ENCODE results near the gene RUSC1. TPM values are rescaled to one million over a fixed set of nuclear protein-coding genes. Genes with fewer than 3 reads are reported as not detected.
A peak's percentile ranks its signal among the peaks of the same experiment; 100 is the strongest.

The RUSC1 gene
- total and polyA plus RNA-seq, 12 donors, result 9.8 to 111 (median 27.3) TPM

DNA sequence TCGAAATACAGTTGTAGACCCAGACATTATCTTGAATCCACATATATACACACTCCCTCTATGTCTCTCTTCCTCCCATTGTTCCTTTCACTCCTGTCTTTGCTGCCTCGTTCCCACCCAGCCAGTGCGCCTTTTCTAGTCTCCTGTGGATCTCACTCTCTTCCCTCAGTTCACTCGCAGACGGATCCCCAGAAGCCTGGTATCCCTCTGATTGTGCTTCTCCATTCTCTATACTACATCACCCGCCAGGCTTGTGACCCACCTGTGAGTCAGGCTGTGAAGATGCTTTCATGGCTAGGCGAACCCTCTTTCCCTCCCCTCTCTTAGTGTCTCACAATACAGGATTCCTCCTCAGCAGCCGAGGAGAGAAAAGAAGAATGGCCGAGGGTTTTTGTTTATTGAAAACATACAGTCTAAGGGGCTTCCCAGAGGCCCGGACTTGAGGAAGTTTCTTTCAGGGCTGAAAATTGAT lies 42.0 kb upstream of the RUSC1 start:
- peak overlapping the region in 1 of 5 donors; percentile 7 for H3K27ac ChIP-seq
- DNase-seq, result no peak
- H3K36me3 ChIP-seq (replicated peaks in 1 of 2), result no peaks in the 10 kb centered on the region
- TF ChIP-seq POLR2A (IDR thresholded peaks at IDR 0.05), result no peak
- TF ChIP-seq, protein P1, sequence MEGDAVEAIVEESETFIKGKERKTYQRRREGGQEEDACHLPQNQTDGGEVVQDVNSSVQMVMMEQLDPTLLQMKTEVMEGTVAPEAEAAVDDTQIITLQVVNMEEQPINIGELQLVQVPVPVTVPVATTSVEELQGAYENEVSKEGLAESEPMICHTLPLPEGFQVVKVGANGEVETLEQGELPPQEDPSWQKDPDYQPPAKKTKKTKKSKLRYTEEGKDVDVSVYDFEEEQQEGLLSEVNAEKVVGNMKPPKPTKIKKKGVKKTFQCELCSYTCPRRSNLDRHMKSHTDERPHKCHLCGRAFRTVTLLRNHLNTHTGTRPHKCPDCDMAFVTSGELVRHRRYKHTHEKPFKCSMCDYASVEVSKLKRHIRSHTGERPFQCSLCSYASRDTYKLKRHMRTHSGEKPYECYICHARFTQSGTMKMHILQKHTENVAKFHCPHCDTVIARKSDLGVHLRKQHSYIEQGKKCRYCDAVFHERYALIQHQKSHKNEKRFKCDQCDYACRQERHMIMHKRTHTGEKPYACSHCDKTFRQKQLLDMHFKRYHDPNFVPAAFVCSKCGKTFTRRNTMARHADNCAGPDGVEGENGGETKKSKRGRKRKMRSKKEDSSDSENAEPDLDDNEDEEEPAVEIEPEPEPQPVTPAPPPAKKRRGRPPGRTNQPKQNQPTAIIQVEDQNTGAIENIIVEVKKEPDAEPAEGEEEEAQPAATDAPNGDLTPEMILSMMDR (IDR thresholded peaks at IDR 0.05), result peak in 1 of 6 experiments; percentile 3
- no peak overlapping the region for H3K4me3 ChIP-seq
- WGBS, 4 donors, result 62 to 67% (median 66%) methylated on average over 10 of the region's 10 CpGs
- no peaks in the 10 kb centered on the region for H3K9me3 ChIP-seq (replicated peaks in 1 of 3)
- H3K4me1 ChIP-seq (replicated peaks in 1 of 2), result peaks cover 11 to 18% of the 10 kb centered on the region in 2 donors
- no peaks in the 10 kb centered on the region for H3K27me3 ChIP-seq
- intact Hi-C loops (cut with DNase I), result loop anchor here in 1 of 2 donors (5.0 to 10.0 kb wide), 2 partner anchors 44 to 316 kb away; partner anchors contain the start of gene RUSC1

DNA sequence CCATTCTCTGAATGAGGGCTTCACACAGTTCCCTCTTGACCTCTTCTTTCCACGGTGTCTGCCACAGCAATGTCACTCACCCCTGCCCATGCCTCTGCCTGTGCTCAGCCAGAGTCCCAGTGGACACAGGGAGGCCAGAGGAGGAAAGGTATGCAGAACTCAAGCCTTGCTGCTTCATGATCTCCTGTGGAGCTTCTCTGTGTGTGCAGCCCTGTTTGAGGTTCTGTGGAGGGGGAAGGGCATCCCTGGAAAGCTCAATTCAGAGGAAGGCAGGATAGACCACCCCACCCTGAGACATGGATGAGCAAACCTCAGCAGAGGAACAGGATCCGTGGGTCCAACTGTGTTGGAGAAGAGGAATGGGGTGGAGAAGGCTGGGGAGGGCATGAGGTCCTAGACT lies 41.4 kb upstream of the RUSC1 start:
- no peaks in the 10 kb centered on the region for H3K27me3 ChIP-seq
- WGBS, 4 donors, result 63 to 86% (median 80%) methylated on average over 2 of the region's 2 CpGs
- no peaks in the 10 kb centered on the region for H3K9me3 ChIP-seq (replicated peaks in 1 of 3)
- H3K4me1 ChIP-seq (replicated peaks in 1 of 2), result peaks cover 9 to 18% of the 10 kb centered on the region in 2 donors
- no peak overlapping the region for H3K27ac ChIP-seq
- TF ChIP-seq POLR2A (IDR thresholded peaks at IDR 0.05), result no peak
- TF ChIP-seq, protein P1 (IDR thresholded peaks at IDR 0.05), result no peak
- DNase-seq, result no peak
- no peaks in the 10 kb centered on the region for H3K36me3 ChIP-seq (replicated peaks in 1 of 2)
- H3K4me3 ChIP-seq, result no peak overlapping the region
- intact Hi-C loops (cut with DNase I), result loop anchor here in 1 of 2 donors (5.0 to 10.0 kb wide), 2 partner anchors 43 to 316 kb away; partner anchors contain the start of gene RUSC1

DNA sequence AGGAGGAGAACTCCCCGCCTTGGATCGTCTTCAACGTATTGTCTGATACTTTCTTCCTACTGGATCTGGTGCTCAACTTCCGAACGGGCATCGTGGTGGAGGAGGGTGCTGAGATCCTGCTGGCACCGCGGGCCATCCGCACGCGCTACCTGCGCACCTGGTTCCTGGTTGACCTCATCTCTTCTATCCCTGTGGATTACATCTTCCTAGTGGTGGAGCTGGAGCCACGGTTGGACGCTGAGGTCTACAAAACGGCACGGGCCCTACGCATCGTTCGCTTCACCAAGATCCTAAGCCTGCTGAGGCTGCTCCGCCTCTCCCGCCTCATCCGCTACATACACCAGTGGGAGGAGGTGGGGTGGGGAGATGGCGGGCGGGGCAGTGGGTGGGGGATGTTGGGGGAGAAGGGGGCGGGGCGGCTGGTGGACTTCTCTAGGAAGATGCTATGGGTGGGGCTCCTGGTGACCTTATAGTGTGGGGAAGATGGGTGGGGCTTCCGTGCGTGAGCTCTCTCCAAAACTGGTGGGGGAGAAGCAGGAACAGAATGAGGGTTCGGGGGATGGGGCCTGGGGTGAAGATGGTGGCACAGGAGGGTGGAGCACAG lies 38.1 kb upstream of the RUSC1 start:
- Histone ChIP-seq H3K9me3 (replicated peaks in 1 of 3) (no peaks in the 10 kb centered on the region), H3K27me3 (no peaks in the 10 kb centered on the region), H3K4me1 (replicated peaks in 1 of 2) (peaks cover 9 to 11% of the 10 kb centered on the region in 2 donors), H3K4me3 (no peak overlapping the region), H3K36me3 (replicated peaks in 1 of 2) (no peaks in the 10 kb centered on the region), H3K27ac (no peak overlapping the region)
- intact Hi-C loops (cut with DNase I), result no loop called here
- 94 to 96% (median 95%) methylated on average over 19 to 29 of the region's 29 CpGs for WGBS, 4 donors
- DNase-seq, result no peak
- TF ChIP-seq, protein P1 (IDR thresholded peaks at IDR 0.05), result no peak
- no peak for TF ChIP-seq POLR2A (IDR thresholded peaks at IDR 0.05)

DNA sequence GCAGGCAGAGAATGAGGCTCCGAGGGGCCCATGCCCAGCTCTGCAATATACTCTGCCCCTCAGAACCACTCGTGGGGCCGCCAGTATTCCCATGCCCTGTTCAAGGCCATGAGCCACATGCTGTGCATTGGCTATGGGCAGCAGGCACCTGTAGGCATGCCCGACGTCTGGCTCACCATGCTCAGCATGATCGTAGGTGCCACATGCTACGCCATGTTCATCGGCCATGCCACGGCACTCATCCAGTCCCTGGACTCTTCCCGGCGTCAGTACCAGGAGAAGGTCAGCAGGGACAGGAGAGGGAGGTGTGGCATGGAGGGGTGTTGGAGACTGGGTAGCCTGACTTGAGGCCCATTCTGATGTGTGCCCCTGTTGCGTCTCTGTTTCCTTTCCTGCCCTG lies 36.2 kb upstream of the RUSC1 start:
- intact Hi-C loops (cut with DNase I), result no loop called here
- no peaks in the 10 kb centered on the region for H3K36me3 ChIP-seq (replicated peaks in 1 of 2)
- no peaks in the 10 kb centered on the region for H3K9me3 ChIP-seq (replicated peaks in 1 of 3)
- H3K4me3 ChIP-seq, result no peak overlapping the region
- WGBS, 4 donors, result 86 to 93% (median 87%) methylated on average over 7 to 12 of the region's 12 CpGs
- DNase-seq, result no peak
- H3K27me3 ChIP-seq, result no peaks in the 10 kb centered on the region
- H3K27ac ChIP-seq, result no peak overlapping the region
- TF ChIP-seq, protein P1 (IDR thresholded peaks at IDR 0.05), result no peak
- no peak for TF ChIP-seq POLR2A (IDR thresholded peaks at IDR 0.05)
- H3K4me1 ChIP-seq (replicated peaks in 1 of 2), result no peaks in the 10 kb centered on the region

Measured in adrenal gland (tissue), 12 donors.